HepG2 (cell line): ENCODE data around the gene MYRIP.

Experiments used
- ATF1 ChIP-seq: IDR thresholded peaks from 2 replicates; pipeline ENCODE4 v1.6.1; 2016; ENCODE audit warnings: mild to moderate bottlenecking, control low read depth
- HOMEZ ChIP-seq: IDR thresholded peaks from 2 replicates; pipeline ENCODE4 v1.6.1; 2016; ENCODE audit warnings: low read depth
- JUND ChIP-seq: sonication (generic); formaldehyde crosslinking; IDR thresholded peaks from 2 replicates; pipeline ENCODE4 v1.8.0; 2022; ENCODE audit warnings: mild to moderate bottlenecking, missing genetic modification reagents
- ZNF207 ChIP-seq: fragments of 450-650 bp; IDR thresholded peaks from 2 replicates; pipeline ENCODE4 v1.6.1; 2016; ENCODE audit warnings: antibody characterized with exemption, borderline replicate concordance

- TF ChIP-seq HOMEZ (CRISPR knock-in tag) = no peak
- TF ChIP-seq JUND (CRISPR knock-in tag) = no peak
- TF ChIP-seq ZNF207 = no peak
- TF ChIP-seq ATF1 (CRISPR knock-in tag) = no peak
Observed at GRCh38 chr3:39965461-39965860, 156.1 kb downstream of the MYRIP start.
